Esophagus squamous epithelium (tissue), 4 donors: ENCODE measurements around the gene PRDM11.

Source experiments
- POLR2A ChIP-seq, 4 donors: fragments of 450-650 bp; IDR thresholded peaks; one replicate each; pipeline ENCODE4 v1.6.1; 2017; ENCODE audit warnings: antibody characterized with exemption in 4 of 4, mild to moderate bottlenecking in 4 of 4, moderate library complexity in 3 of 4
- TF ChIP-seq, protein P1 (sequence below), 6 experiments: fragments of 450-650 bp in 4 of 6; fragments of 200-600 bp in 2 of 6; sonication (generic) in 2 of 6; IDR thresholded peaks; one replicate each; pipeline ENCODE4 v1.5.1; 2016 to 2019; ENCODE audit warnings: antibody characterized with exemption in 6 of 6, mild to moderate bottlenecking in 4 of 6, moderate library complexity in 4 of 6

GRCh38 chr11:45100339-45100738 is 46.1 kb upstream of the PRDM11 start:
- TF ChIP-seq, protein P1, sequence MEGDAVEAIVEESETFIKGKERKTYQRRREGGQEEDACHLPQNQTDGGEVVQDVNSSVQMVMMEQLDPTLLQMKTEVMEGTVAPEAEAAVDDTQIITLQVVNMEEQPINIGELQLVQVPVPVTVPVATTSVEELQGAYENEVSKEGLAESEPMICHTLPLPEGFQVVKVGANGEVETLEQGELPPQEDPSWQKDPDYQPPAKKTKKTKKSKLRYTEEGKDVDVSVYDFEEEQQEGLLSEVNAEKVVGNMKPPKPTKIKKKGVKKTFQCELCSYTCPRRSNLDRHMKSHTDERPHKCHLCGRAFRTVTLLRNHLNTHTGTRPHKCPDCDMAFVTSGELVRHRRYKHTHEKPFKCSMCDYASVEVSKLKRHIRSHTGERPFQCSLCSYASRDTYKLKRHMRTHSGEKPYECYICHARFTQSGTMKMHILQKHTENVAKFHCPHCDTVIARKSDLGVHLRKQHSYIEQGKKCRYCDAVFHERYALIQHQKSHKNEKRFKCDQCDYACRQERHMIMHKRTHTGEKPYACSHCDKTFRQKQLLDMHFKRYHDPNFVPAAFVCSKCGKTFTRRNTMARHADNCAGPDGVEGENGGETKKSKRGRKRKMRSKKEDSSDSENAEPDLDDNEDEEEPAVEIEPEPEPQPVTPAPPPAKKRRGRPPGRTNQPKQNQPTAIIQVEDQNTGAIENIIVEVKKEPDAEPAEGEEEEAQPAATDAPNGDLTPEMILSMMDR (IDR thresholded peaks at IDR 0.05): no peak
- no peak for TF ChIP-seq POLR2A (IDR thresholded peaks at IDR 0.05)
